OCI-LY7 (cell line): ENCODE measurements around the gene MAF. TPM values are rescaled to one million over a fixed set of nuclear protein-coding genes. Genes with fewer than 3 reads are reported as not detected.

ENCODE experiments used
- BruUV-seq: library from RNA; stranded (reverse); fragments of 400-500 nt; replicated peaks from 2 replicates; lab custom pipeline; 2021; lab: Mats Ljungman, UMichigan
- CTCF ChIA-PET: fragments of 300-600 bp; sonication (Branson Sonifier 250); formaldehyde crosslinking; loops from one replicate; lab custom pipeline; 2022; ENCODE audit warnings: antibody characterized with exemption; ENCODE audit not compliant: unreplicated experiment; lab: Charles Lee
- POLR2A ChIA-PET: fragments of 300-600 bp; sonication (Branson Sonifier 250); formaldehyde crosslinking; loops from one replicate; lab custom pipeline; 2022; ENCODE audit warnings: antibody characterized with exemption; lab: Charles Lee
- DNase-seq: peaks from one replicate; pipeline ENCODE4 v3.0.0-alpha.2; 2015; ENCODE audit warnings: low spot score
- H2AFZ ChIP-seq: fragments of 200-600 bp; sonication (generic), shearing (Covaris generic); 2 replicates; pipeline ENCODE4 v1.6.1; 2014; ENCODE audit warnings: mild to moderate bottlenecking, antibody characterized with exemption, low read length, moderate library complexity
- H3K27ac ChIP-seq: fragments of 200-600 bp; sonication (generic); 2 replicates; pipeline ENCODE4 v1.5.1; 2014; ENCODE audit warnings: mixed run types, low read depth, mild to moderate bottlenecking, moderate library complexity, low read length, inconsistent platforms; ENCODE audit not compliant: poor library complexity, severe bottlenecking
- H3K36me3 ChIP-seq: fragments of 200-600 bp; sonication (generic); 2 replicates; pipeline ENCODE4 v1.6.1; 2014; ENCODE audit warnings: mild to moderate bottlenecking, antibody characterized with exemption, low read length, moderate library complexity, mixed read lengths; ENCODE audit not compliant: insufficient read depth
- H3K4me1 ChIP-seq: fragments of 200-600 bp; sonication (generic); 2 replicates; pipeline ENCODE4 v1.5.1; 2014; ENCODE audit warnings: mild to moderate bottlenecking, low read length; ENCODE audit not compliant: insufficient read depth, poor library complexity, severe bottlenecking
- H3K4me2 ChIP-seq: fragments of 200-600 bp; sonication (generic); 2 replicates; pipeline ENCODE4 v1.6.1; 2014; ENCODE audit warnings: mild to moderate bottlenecking, low read length
- H3K4me3 ChIP-seq: fragments of 200-600 bp; sonication (generic); 2 replicates; pipeline ENCODE4 v1.5.1; 2014; ENCODE audit warnings: mild to moderate bottlenecking, low read depth, low read length; ENCODE audit not compliant: poor library complexity, severe bottlenecking
- H3K79me2 ChIP-seq: fragments of 200-600 bp; sonication (generic); 2 replicates; pipeline ENCODE4 v1.6.1; 2016; ENCODE audit warnings: low read depth, mild to moderate bottlenecking, low read length, moderate library complexity, mixed read lengths; ENCODE audit not compliant: insufficient read depth
- H3K9me2 ChIP-seq: fragments of 200-600 bp; sonication (generic); 2 replicates; pipeline ENCODE4 v1.6.1; 2016; ENCODE audit warnings: mild to moderate bottlenecking, low read length, mixed read lengths; ENCODE audit not compliant: insufficient read depth
- H3K9me3 ChIP-seq: fragments of 200-600 bp; sonication (generic); 2 replicates; pipeline ENCODE4 v1.6.1; 2014; ENCODE audit warnings: mild to moderate bottlenecking, mixed run types, low read length, mixed read lengths
- H4K20me1 ChIP-seq: fragments of 200-600 bp; sonication (generic); 2 replicates; pipeline ENCODE4 v1.6.1; 2014; ENCODE audit warnings: mild to moderate bottlenecking, antibody characterized with exemption, low read length, moderate library complexity, mixed read lengths; ENCODE audit not compliant: insufficient read depth
- EZH2phosphoT487 ChIP-seq: fragments of 200-600 bp; sonication (generic); IDR thresholded peaks from 2 replicates; pipeline ENCODE4 v1.6.1; 2018; ENCODE audit warnings: low read depth, borderline replicate concordance, mild to moderate bottlenecking, mixed run types, antibody characterized with exemption, low read length, moderate library complexity, mixed read lengths
- intact Hi-C: fragments of 100-400 bp; cut with micrococcal nuclease; formaldehyde crosslinking; loops from one replicate; pipeline ENCODE4 v1.10.0; 2022; ENCODE audit not compliant: unreplicated experiment
- total RNA-seq, 2 experiments: library from RNA; depleted of rRNA in 1 of 2; stranded (reverse); fragments of >200 nt in 1 of 2; shearing (Covaris generic) in 1 of 2; gene quantifications; 2 replicates each; pipeline ENCODE4 v1.2.3, GENCODE V29; 2014 to 2022
- TF ChIP-seq, protein P1 (sequence below): fragments of 200-600 bp; sonication (generic); conservative IDR thresholded peaks from 2 replicates; pipeline ENCODE4 v1.5.1; 2014; ENCODE audit warnings: mild to moderate bottlenecking, antibody characterized with exemption, low read length, moderate library complexity, mixed read lengths

Gene MAF
- total RNA-seq, 2 experiments from 2014 or later, result not detected

DNA sequence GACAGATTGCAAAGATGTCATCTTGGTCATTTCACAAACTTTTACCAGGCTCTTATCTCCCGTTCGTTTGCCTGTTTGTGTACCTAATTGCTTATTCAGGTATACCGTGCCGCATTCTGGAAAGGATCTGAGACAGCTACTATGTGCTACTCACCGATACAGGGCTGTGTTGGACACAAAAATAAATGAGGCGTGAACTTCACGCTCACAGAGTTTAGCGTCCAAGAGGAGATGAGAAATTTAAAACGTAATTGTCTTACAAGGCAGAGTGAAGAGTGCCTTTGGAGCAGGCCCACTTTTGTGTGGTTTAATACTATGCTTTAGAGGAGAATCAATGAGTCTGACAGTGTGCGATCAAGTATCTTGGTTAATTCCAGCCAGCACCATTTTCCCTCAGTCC, 26.7 kb downstream of the MAF start:
- no peaks in the 10 kb centered on the region for H3K9me3 ChIP-seq
- DNase-seq, result no peak
- CTCF ChIA-PET, result no interaction called here
- no peak overlapping the region for H3K27ac ChIP-seq
- TF ChIP-seq, protein P1, sequence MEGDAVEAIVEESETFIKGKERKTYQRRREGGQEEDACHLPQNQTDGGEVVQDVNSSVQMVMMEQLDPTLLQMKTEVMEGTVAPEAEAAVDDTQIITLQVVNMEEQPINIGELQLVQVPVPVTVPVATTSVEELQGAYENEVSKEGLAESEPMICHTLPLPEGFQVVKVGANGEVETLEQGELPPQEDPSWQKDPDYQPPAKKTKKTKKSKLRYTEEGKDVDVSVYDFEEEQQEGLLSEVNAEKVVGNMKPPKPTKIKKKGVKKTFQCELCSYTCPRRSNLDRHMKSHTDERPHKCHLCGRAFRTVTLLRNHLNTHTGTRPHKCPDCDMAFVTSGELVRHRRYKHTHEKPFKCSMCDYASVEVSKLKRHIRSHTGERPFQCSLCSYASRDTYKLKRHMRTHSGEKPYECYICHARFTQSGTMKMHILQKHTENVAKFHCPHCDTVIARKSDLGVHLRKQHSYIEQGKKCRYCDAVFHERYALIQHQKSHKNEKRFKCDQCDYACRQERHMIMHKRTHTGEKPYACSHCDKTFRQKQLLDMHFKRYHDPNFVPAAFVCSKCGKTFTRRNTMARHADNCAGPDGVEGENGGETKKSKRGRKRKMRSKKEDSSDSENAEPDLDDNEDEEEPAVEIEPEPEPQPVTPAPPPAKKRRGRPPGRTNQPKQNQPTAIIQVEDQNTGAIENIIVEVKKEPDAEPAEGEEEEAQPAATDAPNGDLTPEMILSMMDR, result no peak
- no peak for TF ChIP-seq EZH2phosphoT487
- intact Hi-C loops, result no loop called here
- H2AFZ ChIP-seq, result no peak overlapping the region
- H3K79me2 ChIP-seq, result no peaks in the 10 kb centered on the region
- H3K4me3 ChIP-seq, result no peak overlapping the region
- no peaks in the 10 kb centered on the region for H3K4me1 ChIP-seq
- H4K20me1 ChIP-seq, result no peaks in the 10 kb centered on the region
- H3K36me3 ChIP-seq, result no peaks in the 10 kb centered on the region
- no TSS peak for BruUV-seq
- H3K4me2 ChIP-seq, result no peak overlapping the region
- no peaks in the 10 kb centered on the region for H3K9me2 ChIP-seq
- POLR2A ChIA-PET, result interaction anchor here (0.5 kb wide), 1 partner anchor 335 kb away, joined by 3 read pairs; no protein-coding TSS in a partner anchor

DNA sequence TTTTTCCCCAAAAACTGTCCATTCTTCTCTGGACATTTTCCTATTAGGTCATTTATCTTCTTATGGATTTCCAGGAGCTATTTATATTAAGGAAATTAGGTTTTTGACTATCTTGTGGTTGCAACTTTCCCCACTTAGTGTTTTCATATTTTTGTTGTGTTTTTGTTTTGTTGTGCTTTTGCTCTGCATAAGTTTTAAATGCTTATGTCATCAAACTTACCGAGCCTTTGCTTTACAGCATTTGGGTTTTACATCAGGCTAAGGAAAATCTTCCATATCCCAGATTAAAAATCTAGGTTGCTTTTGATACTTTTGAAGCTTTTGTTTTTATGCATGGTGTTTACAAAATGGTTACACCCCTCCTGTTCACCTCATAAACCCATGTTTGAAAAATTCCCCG, 27.5 kb downstream of the MAF start:
- POLR2A ChIA-PET, result no interaction called here
- Histone ChIP-seq H3K4me3 (no peak overlapping the region), H3K79me2 (no peaks in the 10 kb centered on the region), H4K20me1 (no peaks in the 10 kb centered on the region), H3K27ac (no peak overlapping the region), H3K9me2 (no peaks in the 10 kb centered on the region), H2AFZ (no peak overlapping the region), H3K4me1 (no peaks in the 10 kb centered on the region), H3K36me3 (no peaks in the 10 kb centered on the region), H3K4me2 (no peak overlapping the region), H3K9me3 (no peaks in the 10 kb centered on the region)
- CTCF ChIA-PET, result no interaction called here
- BruUV-seq, result no TSS peak
- no peak for DNase-seq
- TF ChIP-seq, protein P1, result no peak
- no peak for TF ChIP-seq EZH2phosphoT487
- intact Hi-C loops, result no loop called here

DNA sequence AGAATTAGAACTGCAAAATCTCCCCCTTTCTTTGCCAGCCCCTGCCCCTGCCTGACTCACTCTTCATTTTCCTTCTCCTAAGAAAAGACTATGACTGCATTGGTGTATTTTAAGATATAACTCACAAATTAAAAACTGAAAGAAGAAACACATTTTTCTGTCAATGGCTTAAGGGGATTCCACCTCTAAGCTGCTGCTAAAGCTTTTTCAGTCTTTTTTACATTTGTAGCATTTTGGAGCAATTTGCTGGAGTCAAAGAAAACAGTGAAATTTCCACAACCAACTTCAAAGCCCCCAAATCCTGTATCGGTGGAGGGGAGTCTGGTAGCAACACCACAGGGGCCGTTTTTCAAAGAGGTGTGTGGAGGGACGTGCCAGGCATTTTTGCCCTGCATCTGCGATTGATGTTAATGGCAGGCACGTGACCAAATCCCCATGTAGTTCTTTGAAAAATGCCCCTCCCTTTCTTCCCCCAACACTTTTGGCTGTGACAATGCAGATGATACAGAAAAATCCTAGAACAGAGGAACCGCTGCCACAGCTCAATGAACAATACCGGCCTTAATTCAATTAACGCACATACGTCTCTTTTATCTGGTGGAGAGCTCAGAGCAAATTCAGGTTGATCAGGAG, 28.5 kb downstream of the MAF start:
- intact Hi-C loops, result no loop called here
- CTCF ChIA-PET, result no interaction called here
- H3K4me3 ChIP-seq, result no peak overlapping the region
- no peak overlapping the region for H2AFZ ChIP-seq
- BruUV-seq, result no TSS peak
- H3K27ac ChIP-seq, result no peak overlapping the region
- no peak overlapping the region for H3K4me2 ChIP-seq
- H4K20me1 ChIP-seq, result no peaks in the 10 kb centered on the region
- H3K36me3 ChIP-seq, result no peaks in the 10 kb centered on the region
- H3K9me2 ChIP-seq, result no peaks in the 10 kb centered on the region
- POLR2A ChIA-PET, result no interaction called here
- H3K79me2 ChIP-seq, result no peaks in the 10 kb centered on the region
- no peaks in the 10 kb centered on the region for H3K4me1 ChIP-seq
- no peak for DNase-seq
- TF ChIP-seq, protein P1, result no peak
- TF ChIP-seq EZH2phosphoT487, result no peak
- H3K9me3 ChIP-seq, result no peaks in the 10 kb centered on the region
